ENCODE measurements around the gene PROKR1. TPM values are rescaled to one million over a fixed set of nuclear protein-coding genes. Genes with fewer than 3 reads are reported as not detected.

Gene PROKR1
- total and polyA plus RNA-seq, 2 donors (not counting 3 experiments of a cell fraction or from before 2014, with no cell fraction given) = not detected

GRCh38 chr2:68692511-68692910, 49.1 kb downstream of the PROKR1 start:
- Histone ChIP-seq H3K9me1 (replicated peaks; ENCODE audit: control insufficient read depth, extremely low read depth, insufficient read depth, low read length) (no peaks in the 10 kb centered on the region), H3K9me3 (replicated peaks; ENCODE audit: control insufficient read depth, insufficient read depth, low read length) (no peaks in the 10 kb centered on the region), H3K4me1 (ENCODE audit: control insufficient read depth, extremely low read depth, insufficient read depth, low read length) (no peaks in the 10 kb centered on the region), H3K27me3 (ENCODE audit: control insufficient read depth in 2 of 2, insufficient read depth in 2 of 2, low read length in 2 of 2) (peaks cover 4 to 16% of the 10 kb centered on the region in 2 experiments), H4K20me1 (replicated peaks; ENCODE audit: control insufficient read depth, extremely low read depth, insufficient read depth, low read length) (no peaks in the 10 kb centered on the region), H3K36me3 (ENCODE audit: control insufficient read depth in 2 of 2, extremely low read depth in 1 of 2, insufficient read depth in 2 of 2, low read length in 2 of 2) (no peaks in the 10 kb centered on the region), H2AFZ (ENCODE audit: low read depth, low read length) (no peak overlapping the region), H3K9ac (replicated peaks; ENCODE audit: extremely low read depth, insufficient read depth, low read length) (no peak overlapping the region), H3K4me2 (ENCODE audit: insufficient read depth, low read length) (no peak overlapping the region), H3K4me3 (replicated peaks in 1 of 3; ENCODE audit: insufficient read depth in 1 of 3, low read depth in 1 of 3, low read length in 3 of 3) (no peak overlapping the region), H3K79me2 (ENCODE audit: control insufficient read depth, insufficient read depth, low read length) (no peaks in the 10 kb centered on the region), H3K27ac (ENCODE audit: insufficient read depth, low read depth, low read length) (no peak overlapping the region)
- dilution Hi-C loops (cut with MboI; ENCODE audit: extremely low pct_ligation_motif_present, low sequenced_read_pairs) = no loop called here
- DNase-seq (ENCODE audit: low read depth, low spot score) = no peak
- POLR2A ChIA-PET = no interaction called here
- FAIRE-seq = no peak
- no TSS peak for BruUV-seq (replicated peaks)
- intact Hi-C loops (cut with micrococcal nuclease) = no loop called here
- CTCF ChIA-PET = interaction anchor here (0.7 to 1.6 kb wide), 3 partner anchors 17 to 205 kb away, joined by 3 to 4 read pairs (median 3); no protein-coding TSS in a partner anchor
- TF ChIP-seq POLR2AphosphoS5 (IDR thresholded peaks at IDR 0.05; ENCODE audit: insufficient read depth, low read depth, low read length) (no peak), POLR2A (IDR thresholded peaks at IDR 0.05; ENCODE audit: low read depth, low read length) (no peak), GATA2 (IDR thresholded peaks at IDR 0.05; ENCODE audit: insufficient read depth, insufficient read length, low read depth, low read length) (no peak), FOS (IDR thresholded peaks at IDR 0.05; ENCODE audit: borderline replicate concordance, insufficient read depth, low read length) (no peak), MYC (IDR thresholded peaks at IDR 0.05; ENCODE audit: low read depth, low read length) (no peak), MAX (IDR thresholded peaks at IDR 0.05; ENCODE audit: insufficient read depth, insufficient read length) (no peak), JUN (IDR thresholded peaks at IDR 0.05; ENCODE audit: borderline replicate concordance, insufficient read depth, insufficient read length, low read depth) (no peak), EZH2 (IDR thresholded peaks at IDR 0.05; ENCODE audit: borderline replicate concordance, low read depth, low read length, severe bottlenecking) (no peak), CTCF (IDR thresholded peaks at IDR 0.05; ENCODE audit: extremely low read depth in 1 of 2, insufficient read depth in 1 of 2, low read depth in 1 of 2, low read length in 2 of 2) (no peak)

Data from endothelial cell of umbilical vein (primary cell).